ENCODE data around the gene MAT2B. TPM values are rescaled to one million over a fixed set of nuclear protein-coding genes. Genes with fewer than 3 reads are reported as not detected.

Gene MAT2B
- total and polyA plus RNA-seq, 5 donors from 2014 or later = 88.9 to 444 (median 406) TPM

Other genes starting within 250 kb of the MAT2B start
- 82.5 TPM for gene CCNG1, start 68.0 kb upstream of the MAT2B start, total RNA-seq
- gene CCNG1, start 68.0 kb upstream of the MAT2B start, polyA plus RNA-seq = 100 to 1,000 TPM; 132 to 169 (median 158) TPM
- 20.7 TPM for gene NUDCD2, start 45.5 kb upstream of the MAT2B start, total RNA-seq
- gene NUDCD2, start 45.5 kb upstream of the MAT2B start, polyA plus RNA-seq = 10 to 100 TPM; 39.8 to 59.8 (median 47.8) TPM
- 1.0 TPM for gene HMMR, start 45.0 kb upstream of the MAT2B start, total RNA-seq
- gene HMMR, start 45.0 kb upstream of the MAT2B start, polyA plus RNA-seq = 1 to 10 TPM in 2 of 4 donors, under 1 TPM in 2; 0.82 to 2.3 (median 1.2) TPM